IgD-negative memory B cell (primary cell): ENCODE measurements around the gene SLC24A4. TPM values are rescaled to one million over a fixed set of nuclear protein-coding genes. Genes with fewer than 3 reads are reported as not detected.

ENCODE experiments used
- H3K27ac Mint-ChIP-seq, 3 donors: one replicate each; pipeline ENCODE4 v1.8.0; 2020 to 2022; ENCODE audit warnings: mild to moderate bottlenecking in 3 of 3, mixed read lengths in 3 of 3, moderate library complexity in 1 of 3
- H3K27me3 Mint-ChIP-seq: one replicate; pipeline ENCODE4 v1.8.0; 2021; ENCODE audit warnings: mixed read lengths
- H3K36me3 Mint-ChIP-seq: one replicate; pipeline ENCODE4 v1.8.0; 2020; ENCODE audit warnings: mild to moderate bottlenecking, mixed read lengths
- H3K4me1 Mint-ChIP-seq, 3 donors: one replicate each; pipeline ENCODE4 v1.8.0; 2020 to 2022; ENCODE audit warnings: mixed read lengths in 3 of 3, mild to moderate bottlenecking in 1 of 3
- H3K4me3 Mint-ChIP-seq, 4 donors: one replicate each; pipeline ENCODE4 v1.8.0; 2020 to 2022; ENCODE audit warnings: mild to moderate bottlenecking in 4 of 4, mixed read lengths in 4 of 4, moderate library complexity in 3 of 4
- H3K9me3 Mint-ChIP-seq, 3 donors: one replicate each; pipeline ENCODE4 v1.8.0; 2020 to 2021; ENCODE audit warnings: mixed read lengths in 3 of 3, mild to moderate bottlenecking in 1 of 3
- polyA plus RNA-seq: library from polyadenylated mRNA; unstranded; fragments of 300-500 nt; fragmentation: Illumina TruSeq; gene quantifications from one replicate; pipeline ENCODE4 v1.2.3, GENCODE V29; 2021

Gene SLC24A4
- polyA plus RNA-seq, 1 donor from 2014 or later, result not detected

DNA sequence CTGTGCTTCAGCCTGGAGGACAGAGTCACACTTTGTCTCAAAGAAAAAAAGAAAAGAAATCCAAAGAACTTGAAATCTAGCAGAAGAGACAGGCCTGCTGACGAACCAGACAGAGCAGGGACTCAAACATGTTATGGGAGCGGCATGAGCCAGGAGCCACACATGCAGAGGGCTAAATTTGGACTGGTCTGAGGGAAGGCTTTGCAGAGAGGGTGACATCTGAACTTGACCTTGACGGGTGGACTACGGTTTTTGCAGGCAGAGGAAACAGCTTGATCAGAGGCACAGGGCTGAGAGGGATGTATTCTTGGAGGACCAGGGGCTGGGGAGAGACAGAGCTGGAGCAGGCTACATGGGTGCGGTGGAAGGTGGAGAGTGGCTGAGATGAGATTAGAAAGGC, 20.5 kb upstream of the SLC24A4 start:
- Mint-ChIP-seq H3K4me3 (no peak overlapping the region), H3K27ac (peak overlapping the region in 1 of 3 donors; percentile 65), H3K4me1 (no peaks in the 10 kb centered on the region), H3K9me3 (peaks cover 0 to 3% (median 0%) of the 10 kb centered on the region in 3 donors), H3K36me3 (no peaks in the 10 kb centered on the region), H3K27me3 (peaks cover 16% of the 10 kb centered on the region)

DNA sequence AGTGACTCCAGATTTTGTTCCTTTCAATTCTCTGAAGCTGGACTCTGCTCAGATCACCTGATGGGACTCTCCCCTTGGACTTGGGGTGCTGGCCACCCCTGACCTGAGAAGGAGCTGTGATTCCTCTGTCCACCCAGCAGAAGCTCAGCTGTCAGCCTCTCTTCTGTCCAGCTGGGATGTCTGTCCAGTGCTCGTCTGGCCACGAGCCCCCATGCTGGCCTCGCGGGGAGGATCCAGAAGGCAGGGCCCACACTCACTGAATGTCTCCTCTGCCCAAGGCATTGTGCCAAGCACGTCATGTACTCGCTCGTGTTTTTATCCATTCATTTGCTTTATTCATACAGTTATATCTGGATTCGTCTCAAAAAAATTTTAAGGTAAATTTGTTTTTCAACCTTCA, 14.2 kb upstream of the SLC24A4 start:
- no peaks in the 10 kb centered on the region for H3K4me1 Mint-ChIP-seq
- no peak overlapping the region for H3K27ac Mint-ChIP-seq
- H3K4me3 Mint-ChIP-seq, result no peak overlapping the region
- no peaks in the 10 kb centered on the region for H3K36me3 Mint-ChIP-seq
- H3K9me3 Mint-ChIP-seq, result peaks cover 0 to 3% (median 0%) of the 10 kb centered on the region in 3 donors
- peaks cover 4% of the 10 kb centered on the region for H3K27me3 Mint-ChIP-seq

DNA sequence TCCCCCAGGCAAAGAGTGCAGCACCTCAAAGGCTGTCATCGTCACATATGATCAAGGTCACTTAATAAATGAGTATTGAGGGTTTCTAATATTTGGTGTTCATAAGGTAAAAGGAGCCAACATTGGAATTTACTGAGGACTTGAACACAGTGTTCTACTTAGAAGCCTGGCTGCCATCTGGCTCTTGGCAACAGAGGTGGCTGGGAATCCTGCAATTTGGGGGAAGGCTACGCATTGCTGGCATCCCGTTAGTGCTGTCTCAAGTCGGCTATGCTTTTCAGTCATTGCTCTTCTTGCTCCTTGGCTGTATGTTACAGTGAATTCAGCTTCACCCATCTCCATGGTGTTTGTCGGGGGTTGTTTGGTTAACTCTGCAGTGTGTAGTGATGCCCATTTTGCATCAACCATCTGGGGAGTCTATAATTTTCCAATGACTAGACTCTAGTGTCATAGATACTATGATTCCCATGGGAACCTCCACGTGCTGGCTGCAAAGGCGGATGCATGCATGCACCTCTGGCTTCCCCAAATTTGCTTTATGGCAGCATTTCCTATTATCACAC, 12.9 kb upstream of the SLC24A4 start:
- H3K36me3 Mint-ChIP-seq, result no peaks in the 10 kb centered on the region
- H3K4me1 Mint-ChIP-seq, result no peaks in the 10 kb centered on the region

DNA sequence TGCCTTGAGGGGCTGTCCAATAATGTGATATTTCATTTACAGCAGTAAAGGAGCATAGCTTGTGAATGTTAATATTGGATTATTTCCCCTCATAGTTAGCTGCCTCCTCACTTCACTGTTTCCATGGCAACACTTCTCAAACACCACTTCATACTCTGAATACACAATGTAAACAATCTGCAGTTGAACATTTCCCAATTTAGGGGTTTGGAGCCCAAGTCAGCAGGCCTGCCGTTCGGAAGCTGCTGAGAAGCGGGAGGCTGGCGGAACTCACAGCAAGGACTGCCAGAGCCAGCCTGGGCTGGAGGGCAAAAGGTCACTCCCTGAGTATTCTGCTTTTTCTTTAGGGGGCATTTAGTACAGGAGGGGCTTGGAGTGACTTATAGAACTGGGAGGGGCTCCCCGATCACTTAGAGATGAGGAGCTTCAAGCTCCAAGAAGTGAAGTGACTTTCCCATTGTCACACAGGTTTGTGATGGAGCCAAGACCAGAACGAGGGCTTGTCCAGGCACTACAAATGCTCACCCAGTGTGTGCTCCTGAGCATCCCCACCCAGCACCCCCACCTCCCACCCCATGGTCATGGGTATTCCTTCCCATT, 12.1 kb upstream of the SLC24A4 start:
- no peaks in the 10 kb centered on the region for H3K36me3 Mint-ChIP-seq
- peak overlapping the region in 1 of 4 donors; percentile 66 for H3K4me3 Mint-ChIP-seq
- peaks cover 0 to 3% (median 0%) of the 10 kb centered on the region in 3 donors for H3K9me3 Mint-ChIP-seq
- peaks cover 7% of the 10 kb centered on the region for H3K27me3 Mint-ChIP-seq
- H3K27ac Mint-ChIP-seq, result no peak overlapping the region
- no peaks in the 10 kb centered on the region for H3K4me1 Mint-ChIP-seq

More for the DNA sequence above, 12.9 kb upstream of the SLC24A4 start:
- H3K27ac Mint-ChIP-seq, result no peak overlapping the region
- H3K27me3 Mint-ChIP-seq, result peaks cover 7% of the 10 kb centered on the region
- H3K9me3 Mint-ChIP-seq, result peaks cover 0 to 3% (median 0%) of the 10 kb centered on the region in 3 donors
- no peak overlapping the region for H3K4me3 Mint-ChIP-seq

DNA sequence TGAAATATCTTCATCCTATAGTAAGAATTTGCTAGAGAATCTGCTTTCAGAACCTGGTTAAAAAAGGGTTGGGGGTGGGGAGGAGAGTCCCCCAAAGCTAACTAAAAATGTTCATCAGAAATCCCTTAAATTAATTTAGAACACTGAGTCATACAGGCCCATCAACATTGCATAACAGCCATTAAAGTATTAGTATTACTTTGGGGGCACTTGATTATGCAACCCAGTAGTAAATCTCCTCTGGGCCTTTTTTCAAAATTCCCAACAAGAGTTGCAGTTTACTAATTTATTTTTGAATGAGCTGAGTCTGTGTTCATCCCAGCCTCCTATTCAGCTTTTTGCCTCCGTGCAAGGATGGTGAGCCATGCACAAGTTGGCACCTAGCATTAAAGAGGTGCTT, 8.8 kb upstream of the SLC24A4 start:
- H3K9me3 Mint-ChIP-seq, result peaks cover 0 to 9% (median 0%) of the 10 kb centered on the region in 3 donors
- H3K27ac Mint-ChIP-seq, result no peak overlapping the region
- H3K27me3 Mint-ChIP-seq, result peaks cover 18% of the 10 kb centered on the region
- no peaks in the 10 kb centered on the region for H3K36me3 Mint-ChIP-seq
- no peak overlapping the region for H3K4me3 Mint-ChIP-seq
- peaks cover 0 to 4% (median 3%) of the 10 kb centered on the region in 3 donors for H3K4me1 Mint-ChIP-seq

DNA sequence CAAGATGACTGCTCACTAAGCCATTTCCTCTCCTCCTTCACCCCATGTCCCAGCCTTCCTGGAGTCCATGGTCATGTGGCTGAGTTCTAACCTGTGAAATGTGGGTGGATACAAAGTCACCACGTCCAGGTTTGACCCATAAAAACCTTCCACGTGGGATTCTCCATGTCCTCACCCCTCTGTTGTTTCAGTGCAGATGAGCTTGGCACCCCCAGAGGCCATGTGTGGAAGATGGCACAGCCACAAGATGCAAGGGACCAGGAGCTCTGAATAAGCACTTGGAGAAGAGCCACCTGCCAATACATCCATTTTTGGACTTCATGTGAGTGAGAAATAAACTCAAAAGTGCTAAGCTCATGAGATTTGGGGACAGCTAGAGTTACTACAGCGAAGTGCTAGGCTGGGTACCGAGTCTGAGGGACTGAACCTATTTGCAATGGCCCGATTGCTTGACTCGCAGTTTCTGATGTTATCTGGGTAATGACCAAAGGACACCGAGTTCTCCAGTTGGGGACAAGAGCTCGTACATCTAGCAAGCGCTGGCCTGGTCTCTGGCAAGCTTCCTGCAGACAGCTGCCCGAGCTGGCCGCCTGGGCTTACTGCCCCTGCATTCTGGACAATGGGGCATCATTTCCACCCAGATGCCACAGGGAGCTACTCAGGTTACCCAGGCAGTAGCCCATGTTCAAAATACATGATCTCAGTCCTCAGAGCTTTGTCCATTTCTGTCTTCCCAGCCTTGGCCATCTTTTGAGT, 7.7 kb upstream of the SLC24A4 start:
- H3K27ac Mint-ChIP-seq, result no peak overlapping the region
- H3K27me3 Mint-ChIP-seq, result peaks cover 21% of the 10 kb centered on the region
- peaks cover 0 to 4% (median 3%) of the 10 kb centered on the region in 3 donors for H3K4me1 Mint-ChIP-seq
- H3K36me3 Mint-ChIP-seq, result no peaks in the 10 kb centered on the region
- H3K4me3 Mint-ChIP-seq, result no peak overlapping the region
- H3K9me3 Mint-ChIP-seq, result peaks cover 0 to 9% (median 0%) of the 10 kb centered on the region in 3 donors

DNA sequence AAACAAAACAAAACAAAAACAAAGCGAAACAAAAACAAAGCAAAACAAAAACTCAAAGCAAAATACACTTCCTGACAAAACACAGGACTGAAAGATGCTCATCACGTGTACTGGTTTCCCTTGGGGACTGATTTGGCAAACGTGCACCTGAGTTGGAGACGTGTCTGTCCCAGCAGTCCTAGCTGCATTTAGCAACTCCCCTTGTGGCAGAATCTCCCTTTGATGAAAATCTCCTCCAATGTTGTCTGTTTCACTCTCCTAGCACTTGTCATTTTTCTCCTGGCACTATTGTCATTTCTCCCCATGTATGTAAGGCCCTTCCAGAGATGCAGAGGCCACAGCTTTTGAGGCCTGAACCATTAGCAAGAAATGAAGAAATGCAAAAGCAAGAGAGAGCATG, 6.8 kb upstream of the SLC24A4 start:
- peaks cover 0 to 9% (median 0%) of the 10 kb centered on the region in 3 donors for H3K9me3 Mint-ChIP-seq

DNA sequence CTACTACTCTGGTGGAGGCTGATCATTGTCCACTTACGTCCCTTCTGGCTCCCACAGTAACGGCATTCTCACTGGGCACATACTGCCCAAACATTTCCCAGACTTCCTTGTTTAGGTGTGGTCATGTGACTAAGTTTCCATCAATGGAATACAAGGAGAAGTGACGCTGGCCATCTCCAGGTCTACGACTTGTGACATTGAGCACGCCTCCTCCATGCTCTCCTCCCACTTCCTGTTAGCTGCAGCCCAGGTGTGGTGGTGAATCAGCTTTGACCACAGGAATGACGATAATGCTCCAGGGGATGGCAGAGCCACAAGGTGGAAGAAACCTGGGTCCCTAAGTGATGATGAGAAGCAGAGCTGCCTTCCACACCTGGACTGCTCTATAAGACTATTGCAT, 6.0 kb upstream of the SLC24A4 start:
- H3K4me1 Mint-ChIP-seq, result peaks cover 0 to 4% (median 3%) of the 10 kb centered on the region in 3 donors
- no peak overlapping the region for H3K4me3 Mint-ChIP-seq
- H3K27me3 Mint-ChIP-seq, result peaks cover 34% of the 10 kb centered on the region
- peaks cover 0 to 9% (median 0%) of the 10 kb centered on the region in 3 donors for H3K9me3 Mint-ChIP-seq
- no peak overlapping the region for H3K27ac Mint-ChIP-seq
- no peaks in the 10 kb centered on the region for H3K36me3 Mint-ChIP-seq

More for the DNA sequence above, 6.8 kb upstream of the SLC24A4 start:
- H3K4me3 Mint-ChIP-seq, result no peak overlapping the region
- H3K36me3 Mint-ChIP-seq, result no peaks in the 10 kb centered on the region
- no peak overlapping the region for H3K27ac Mint-ChIP-seq
- H3K4me1 Mint-ChIP-seq, result peaks cover 0 to 4% (median 3%) of the 10 kb centered on the region in 3 donors
- peaks cover 28% of the 10 kb centered on the region for H3K27me3 Mint-ChIP-seq

DNA sequence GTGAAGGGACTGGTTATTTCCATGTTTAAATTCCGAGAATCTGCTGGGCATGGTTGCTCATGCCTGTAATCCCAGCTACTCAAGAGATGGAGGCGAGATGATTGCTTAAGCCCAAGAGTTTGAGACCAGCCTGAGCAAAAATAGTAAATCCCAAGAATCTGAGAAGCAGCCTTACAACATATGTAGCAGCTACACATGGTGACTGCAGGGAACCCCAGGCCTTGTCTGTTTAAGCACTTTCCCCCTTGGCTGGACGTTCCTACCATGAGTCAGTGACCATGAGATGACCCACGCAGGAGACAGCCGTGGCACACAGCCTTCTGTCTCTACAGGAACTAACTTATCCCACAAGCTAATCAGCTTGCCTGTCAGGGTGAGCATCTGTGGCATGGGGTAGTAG, 5.5 kb upstream of the SLC24A4 start:
- peaks cover 0 to 9% (median 0%) of the 10 kb centered on the region in 3 donors for H3K9me3 Mint-ChIP-seq
- H3K36me3 Mint-ChIP-seq, result no peaks in the 10 kb centered on the region
- peaks cover 40% of the 10 kb centered on the region for H3K27me3 Mint-ChIP-seq
- peaks cover 0 to 4% (median 3%) of the 10 kb centered on the region in 3 donors for H3K4me1 Mint-ChIP-seq
- no peak overlapping the region for H3K27ac Mint-ChIP-seq
- no peak overlapping the region for H3K4me3 Mint-ChIP-seq

DNA sequence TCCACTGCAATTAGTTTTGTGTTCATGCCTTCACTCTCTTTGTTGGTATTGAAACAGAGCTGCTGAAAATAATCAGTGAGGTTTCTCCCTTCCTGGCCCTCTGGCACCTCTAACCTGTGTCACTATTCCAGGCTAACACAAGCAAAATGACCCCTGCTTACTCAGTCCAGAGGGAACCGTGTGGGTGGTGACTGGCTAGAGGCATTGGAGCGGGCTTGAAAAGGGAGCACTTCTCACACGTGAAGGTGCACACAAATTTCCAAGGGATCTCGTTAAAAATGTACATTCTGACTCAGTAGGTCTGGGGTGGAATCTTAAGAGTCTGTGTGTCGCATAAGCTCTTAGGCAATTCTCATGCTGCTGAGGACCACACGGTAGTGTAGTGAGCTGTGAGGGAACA, 1.3 kb upstream of the SLC24A4 start:
- peaks cover 0 to 9% (median 0%) of the 10 kb centered on the region in 3 donors for H3K9me3 Mint-ChIP-seq
- H3K4me3 Mint-ChIP-seq, result peak overlapping the region in 1 of 4 donors; percentile 13
- H3K4me1 Mint-ChIP-seq, result no peaks in the 10 kb centered on the region
- no peak overlapping the region for H3K27ac Mint-ChIP-seq
- H3K27me3 Mint-ChIP-seq, result peaks cover 55% of the 10 kb centered on the region
- no peaks in the 10 kb centered on the region for H3K36me3 Mint-ChIP-seq

DNA sequence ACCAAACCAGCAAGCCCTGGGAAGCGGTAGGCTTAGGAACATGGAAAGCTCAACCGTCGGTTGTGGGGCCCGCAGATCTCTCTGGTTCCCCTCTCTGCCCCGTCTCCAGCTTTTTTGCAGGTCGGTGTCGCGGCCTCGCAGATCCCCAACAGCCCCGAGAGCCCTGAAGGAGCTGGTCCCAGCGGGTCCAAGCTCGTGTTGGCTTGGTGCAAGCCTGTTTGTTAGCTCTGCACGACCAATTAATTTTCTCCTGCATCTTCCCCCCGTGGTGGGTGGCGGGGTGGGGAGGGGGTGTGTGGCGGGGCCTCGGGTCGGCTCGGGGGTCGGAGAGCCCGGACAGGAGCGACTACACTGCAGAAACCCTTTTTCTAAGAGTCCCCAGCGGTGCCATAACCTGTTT, 449 bp upstream of the SLC24A4 start:
- Mint-ChIP-seq H3K27ac (peak overlapping the region in 1 of 3 donors; percentile 77), H3K36me3 (no peaks in the 10 kb centered on the region), H3K4me1 (no peaks in the 10 kb centered on the region), H3K4me3 (peak overlapping the region in 1 of 4 donors; percentile 37), H3K27me3 (peaks cover 58% of the 10 kb centered on the region), H3K9me3 (peaks cover 0 to under 1% (median 0%) of the 10 kb centered on the region in 3 donors)

DNA sequence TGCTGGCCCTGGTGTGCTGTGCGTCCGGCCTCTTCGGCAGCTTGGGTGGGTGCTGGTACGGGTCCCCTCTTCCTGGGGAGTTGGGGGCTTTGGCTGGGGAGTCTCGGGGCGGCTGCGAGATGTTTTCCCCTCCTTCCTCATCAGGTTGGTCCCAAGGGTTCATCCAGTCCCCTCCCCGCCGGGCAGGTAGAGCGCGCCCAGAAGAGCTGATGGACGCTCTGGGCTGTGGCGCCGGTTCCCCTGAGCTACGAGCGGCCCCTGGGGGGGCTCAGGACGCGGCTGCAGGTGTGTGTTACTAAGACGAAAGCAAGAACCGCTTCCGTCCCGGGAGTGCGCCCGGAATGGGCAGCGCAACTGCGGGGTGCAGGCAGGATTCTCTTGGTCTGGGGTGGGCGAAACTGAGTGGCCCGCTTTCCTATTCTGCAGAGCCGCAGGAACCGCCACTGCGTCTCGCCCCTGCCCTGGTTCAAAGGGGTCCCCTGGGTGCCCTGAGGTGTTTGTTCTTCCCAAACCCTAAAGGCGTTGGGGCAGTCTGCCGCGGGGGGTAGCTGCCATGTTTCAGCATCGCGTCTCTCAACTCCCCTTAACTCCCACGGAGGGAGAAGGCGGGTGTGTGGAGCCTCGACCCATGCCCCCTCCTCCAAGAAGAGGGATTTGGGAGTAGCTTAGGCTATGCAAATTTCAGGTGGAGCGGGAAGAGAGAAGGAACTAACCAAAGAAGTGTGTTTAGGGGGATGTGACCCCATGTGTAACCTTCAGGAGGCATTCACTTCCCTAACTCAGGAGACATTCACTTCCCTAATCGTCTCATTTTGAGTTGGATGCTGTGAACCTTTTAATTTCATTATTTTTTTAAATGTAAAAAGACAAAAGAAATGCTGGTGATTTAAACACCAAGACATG, 1.2 kb downstream of the SLC24A4 start:
- H3K4me3 Mint-ChIP-seq, result peak overlapping the region in 1 of 4 donors; percentile 28
- H3K4me1 Mint-ChIP-seq, result no peaks in the 10 kb centered on the region
- peaks cover 48% of the 10 kb centered on the region for H3K27me3 Mint-ChIP-seq
- no peaks in the 10 kb centered on the region for H3K36me3 Mint-ChIP-seq
- no peak overlapping the region for H3K27ac Mint-ChIP-seq
- no peaks in the 10 kb centered on the region for H3K9me3 Mint-ChIP-seq

DNA sequence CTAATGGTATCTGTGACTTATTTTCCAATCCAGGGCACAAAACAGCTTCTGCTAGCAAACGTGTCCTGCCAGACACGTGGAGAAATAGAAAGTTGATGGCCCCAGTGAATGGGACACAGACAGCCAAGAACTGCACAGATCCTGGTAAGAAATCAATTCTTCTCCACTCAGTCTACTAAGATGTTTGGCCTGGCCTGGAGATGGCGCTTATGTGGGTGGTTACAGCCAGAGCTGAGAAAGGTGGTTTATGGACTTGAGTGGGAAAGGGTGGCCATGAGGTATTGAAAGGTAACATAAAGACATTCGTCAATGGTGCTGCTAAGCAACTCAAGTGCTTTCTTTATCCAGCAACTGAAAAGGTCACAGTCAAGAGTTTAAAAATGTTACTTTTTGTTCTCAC, 2.9 kb downstream of the SLC24A4 start:
- Mint-ChIP-seq H3K27me3 (peaks cover 35% of the 10 kb centered on the region), H3K27ac (no peak overlapping the region), H3K36me3 (no peaks in the 10 kb centered on the region), H3K4me3 (no peak overlapping the region), H3K9me3 (no peaks in the 10 kb centered on the region), H3K4me1 (no peaks in the 10 kb centered on the region)

DNA sequence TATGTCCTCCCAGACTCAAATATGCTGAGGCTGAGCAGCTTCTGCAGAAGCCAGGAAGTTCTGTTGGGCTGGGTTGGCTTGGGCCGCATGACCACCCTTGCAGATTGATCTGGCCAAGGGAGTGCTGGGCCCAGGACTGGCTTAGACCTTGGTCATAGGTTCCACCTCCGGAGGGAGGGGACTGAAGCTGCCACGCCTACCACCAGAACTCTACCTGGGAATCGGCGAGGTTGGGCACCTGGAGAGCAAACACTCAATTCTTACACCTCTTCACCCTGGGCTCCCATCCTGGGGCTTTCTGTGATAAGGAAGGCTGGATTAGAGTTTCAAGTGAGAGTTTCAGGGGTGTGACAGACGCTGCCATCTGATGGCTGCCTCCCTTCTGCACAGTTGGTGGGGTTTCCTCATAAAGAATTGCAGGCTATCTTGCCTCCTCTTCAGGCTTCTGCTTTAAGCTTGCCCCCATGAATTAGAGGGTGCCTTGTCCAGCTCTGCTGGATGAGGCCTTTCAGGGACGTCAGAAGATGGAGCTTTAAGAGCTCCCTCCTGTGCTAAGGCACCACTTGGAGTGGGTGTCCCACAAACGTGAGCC, 5.8 kb downstream of the SLC24A4 start:
- Mint-ChIP-seq H3K27ac (no peak overlapping the region), H3K36me3 (no peaks in the 10 kb centered on the region), H3K9me3 (no peaks in the 10 kb centered on the region), H3K4me1 (no peaks in the 10 kb centered on the region), H3K27me3 (peaks cover 23% of the 10 kb centered on the region), H3K4me3 (no peak overlapping the region)
